GM13976 (cell line): ENCODE measurements around the gene HOXA10.

ENCODE experiments used
- DNase-seq: peaks from one replicate; pipeline ENCODE4 v3.0.0; 2012; ENCODE audit warnings: low spot score
- in situ Hi-C: fragments of 300-500 bp; cut with MboI; formaldehyde crosslinking; loops from one replicate; pipeline ENCODE4 v1.12.0; 2022; ENCODE audit warnings: low sequenced_read_pairs, mixed read lengths, inconsistent platforms; ENCODE audit not compliant: unreplicated experiment
- TF ChIP-seq, protein P1 (sequence below): IDR thresholded peaks from 2 replicates; pipeline ENCODE4 v1.5.1; 2012; ENCODE audit warnings: borderline replicate concordance, mild to moderate bottlenecking; ENCODE audit not compliant: insufficient read depth; ENCODE audit errors: extremely low read depth, missing control alignments, control extremely low read depth

The HOXA10 gene

DNA sequence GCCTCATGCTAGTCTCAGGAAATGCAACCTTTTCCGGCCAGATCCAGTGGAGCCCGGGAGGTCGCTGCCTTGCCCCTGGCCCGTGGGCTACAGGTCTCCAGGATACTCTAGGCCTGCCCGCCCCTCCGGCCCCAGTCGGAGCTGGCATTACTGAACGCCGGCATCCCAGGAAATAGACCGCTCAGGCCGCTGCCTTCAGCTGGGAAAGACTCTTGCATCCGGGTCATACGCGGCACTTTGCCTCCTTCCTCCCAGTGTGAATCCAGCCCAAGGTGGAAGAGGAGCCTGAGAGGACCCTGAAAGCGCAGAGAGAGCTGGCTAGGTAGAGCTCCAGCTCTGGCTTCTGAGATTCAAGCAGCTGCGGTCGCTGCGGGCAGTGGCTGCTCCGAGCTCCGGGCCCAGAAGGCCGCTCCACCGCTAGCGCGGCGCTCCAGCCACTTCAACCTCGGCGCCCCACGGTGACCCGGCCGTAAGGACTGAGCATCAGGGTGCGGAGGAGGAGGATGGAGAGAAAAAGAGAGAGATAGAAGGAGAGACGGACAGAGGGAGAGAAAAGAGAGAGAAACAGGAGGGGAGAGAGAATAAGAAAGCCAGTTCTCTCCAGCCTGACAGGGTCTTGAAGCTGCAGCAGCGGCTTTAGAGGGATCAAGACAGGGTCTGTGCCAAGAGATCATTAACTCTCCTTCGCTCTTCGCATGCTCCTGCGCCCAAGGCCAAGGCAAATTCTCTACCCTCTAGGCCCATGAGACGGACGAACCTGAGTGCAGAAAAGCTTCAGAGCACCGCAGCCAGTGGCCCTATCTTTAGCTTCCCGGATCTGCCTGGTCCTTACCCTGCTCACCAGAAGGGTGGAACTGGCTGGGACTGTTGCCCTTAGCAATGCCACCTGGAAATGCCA, 1.8 kb upstream of the HOXA10 start:
- TF ChIP-seq, protein P1, sequence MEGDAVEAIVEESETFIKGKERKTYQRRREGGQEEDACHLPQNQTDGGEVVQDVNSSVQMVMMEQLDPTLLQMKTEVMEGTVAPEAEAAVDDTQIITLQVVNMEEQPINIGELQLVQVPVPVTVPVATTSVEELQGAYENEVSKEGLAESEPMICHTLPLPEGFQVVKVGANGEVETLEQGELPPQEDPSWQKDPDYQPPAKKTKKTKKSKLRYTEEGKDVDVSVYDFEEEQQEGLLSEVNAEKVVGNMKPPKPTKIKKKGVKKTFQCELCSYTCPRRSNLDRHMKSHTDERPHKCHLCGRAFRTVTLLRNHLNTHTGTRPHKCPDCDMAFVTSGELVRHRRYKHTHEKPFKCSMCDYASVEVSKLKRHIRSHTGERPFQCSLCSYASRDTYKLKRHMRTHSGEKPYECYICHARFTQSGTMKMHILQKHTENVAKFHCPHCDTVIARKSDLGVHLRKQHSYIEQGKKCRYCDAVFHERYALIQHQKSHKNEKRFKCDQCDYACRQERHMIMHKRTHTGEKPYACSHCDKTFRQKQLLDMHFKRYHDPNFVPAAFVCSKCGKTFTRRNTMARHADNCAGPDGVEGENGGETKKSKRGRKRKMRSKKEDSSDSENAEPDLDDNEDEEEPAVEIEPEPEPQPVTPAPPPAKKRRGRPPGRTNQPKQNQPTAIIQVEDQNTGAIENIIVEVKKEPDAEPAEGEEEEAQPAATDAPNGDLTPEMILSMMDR: no peak
- no peak for DNase-seq
- in situ Hi-C loops: no loop called here

DNA sequence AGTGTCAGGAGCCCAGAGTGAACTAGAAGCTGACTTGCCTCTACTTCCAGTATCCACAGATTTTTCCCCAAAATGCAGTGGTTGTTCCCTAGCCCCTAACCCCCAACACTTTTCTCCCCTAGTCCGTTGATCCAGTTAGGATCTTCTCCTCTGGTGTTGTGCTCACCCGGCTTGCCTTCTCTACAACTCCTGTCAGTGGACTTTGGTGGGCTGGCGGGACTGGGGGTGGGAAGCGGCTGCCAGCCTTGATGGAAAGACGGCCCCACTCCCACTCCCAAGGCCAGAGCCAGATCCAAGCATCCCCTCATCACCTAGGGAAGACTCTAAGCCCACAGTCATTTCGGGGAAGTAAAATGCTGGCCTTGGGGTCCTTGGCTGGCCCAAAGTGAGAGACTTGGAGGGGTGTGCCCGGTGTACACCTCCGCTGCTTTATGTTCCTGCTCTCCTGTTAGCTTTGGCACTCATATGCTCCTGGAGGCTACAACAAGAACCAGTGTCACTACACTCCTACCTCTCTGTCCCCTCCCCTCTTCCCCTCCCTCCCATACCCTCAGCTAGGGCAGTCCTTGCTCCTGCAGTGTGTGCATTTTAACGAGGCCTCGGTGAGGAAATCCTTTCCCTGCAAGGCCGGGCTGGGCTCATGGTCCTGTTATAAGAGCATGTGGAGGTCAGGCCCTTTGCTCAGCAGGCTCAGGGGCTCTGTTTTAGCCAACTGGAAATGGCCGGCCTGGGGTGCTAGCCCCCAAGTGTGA, 930 bp upstream of the HOXA10 start:
- in situ Hi-C loops: loop anchor here (25.0 kb wide), 1 partner anchor 663 kb away; no protein-coding TSS in a partner anchor
- TF ChIP-seq, protein P1: no peak
- DNase-seq: no peak

DNA sequence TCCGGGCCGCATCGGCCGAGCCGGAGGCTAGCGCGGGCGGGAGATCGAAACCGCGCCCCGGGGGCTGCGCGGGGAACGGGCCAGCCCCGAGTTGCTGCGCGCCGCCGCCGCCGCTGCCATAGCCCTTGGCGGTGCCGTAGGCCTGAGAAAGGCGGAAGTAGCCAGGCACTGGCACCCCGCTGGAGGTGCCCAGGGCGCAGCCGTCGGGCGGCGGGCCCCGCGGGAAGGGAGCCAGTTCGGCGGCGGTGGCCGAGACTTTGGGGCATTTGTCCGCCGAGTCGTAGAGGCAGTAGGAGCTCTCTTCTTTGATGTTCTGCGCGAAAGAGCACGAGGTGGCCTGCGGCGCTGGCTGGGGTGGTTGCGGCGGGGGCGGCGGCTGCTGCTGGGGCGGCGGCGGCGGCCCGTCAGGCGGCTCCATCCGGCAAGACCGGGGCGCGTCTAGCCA, 587 bp downstream of the HOXA10 start:
- TF ChIP-seq, protein P1: no peak
- in situ Hi-C loops: loop anchor here (25.0 kb wide), 1 partner anchor 661 kb away; no protein-coding TSS in a partner anchor
- DNase-seq: no peak

DNA sequence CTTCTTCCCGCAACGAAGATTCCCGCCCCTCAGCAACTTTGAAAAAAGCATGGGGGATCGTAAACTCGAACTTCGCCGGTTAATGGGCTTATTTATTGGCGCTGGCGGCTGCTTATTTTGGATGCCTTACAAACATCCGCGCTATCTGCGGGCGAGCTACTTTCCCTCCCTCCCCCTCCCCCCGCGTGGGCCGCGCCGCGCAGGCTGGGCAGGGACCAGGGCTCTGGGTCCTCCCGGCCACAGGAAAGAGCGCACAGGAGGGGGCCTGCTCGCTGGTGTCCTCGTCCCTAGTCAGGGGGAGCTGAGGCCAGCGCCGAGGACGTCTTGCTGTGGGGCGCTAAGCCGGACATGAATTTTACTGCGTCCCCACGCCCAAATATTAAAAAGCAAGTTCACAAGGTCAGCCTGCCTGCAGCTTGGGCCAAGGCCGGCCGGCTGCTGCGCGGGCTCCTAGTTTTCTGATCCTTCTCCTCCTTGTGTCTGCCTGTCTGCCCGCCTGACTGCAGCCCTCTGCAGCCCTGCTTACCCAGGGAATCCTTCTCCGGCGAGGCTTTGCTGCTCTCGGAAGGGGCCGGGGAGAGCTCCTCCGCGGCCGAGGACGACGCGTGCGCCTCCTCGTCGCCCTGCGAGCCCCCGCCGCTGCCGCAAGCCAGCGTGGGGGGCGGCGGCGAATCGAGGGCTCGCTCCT, 1.2 kb downstream of the HOXA10 start:
- in situ Hi-C loops: loop anchor here (25.0 kb wide), 1 partner anchor 661 kb away; no protein-coding TSS in a partner anchor
- no peak for DNase-seq
- TF ChIP-seq, protein P1: no peak

DNA sequence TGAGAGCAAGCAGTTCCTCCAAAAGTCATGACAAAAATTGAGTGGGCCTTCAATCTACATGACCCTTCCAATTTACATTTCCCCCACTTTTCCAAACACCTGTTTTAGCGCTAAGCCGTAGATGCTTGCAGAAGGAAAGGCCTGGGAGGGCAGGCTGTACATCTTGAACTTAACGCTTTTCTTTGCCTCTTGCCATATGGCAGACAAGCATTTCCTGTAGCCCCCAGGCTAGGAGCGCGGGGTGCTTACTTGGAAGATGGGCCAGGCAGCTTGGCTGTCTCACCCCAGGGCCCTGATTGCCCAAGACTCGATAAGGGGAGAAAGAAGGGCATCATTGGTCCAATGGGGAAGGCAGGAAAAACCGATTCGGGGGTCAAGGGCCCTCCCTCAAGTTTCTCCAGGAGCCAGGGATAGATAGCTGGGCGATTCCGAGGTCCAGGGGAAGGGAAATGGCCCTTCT, 1.8 kb downstream of the HOXA10 start:
- TF ChIP-seq, protein P1: no peak
- in situ Hi-C loops: loop anchor here (25.0 kb wide), 1 partner anchor 660 kb away; no protein-coding TSS in a partner anchor
- no peak for DNase-seq

DNA sequence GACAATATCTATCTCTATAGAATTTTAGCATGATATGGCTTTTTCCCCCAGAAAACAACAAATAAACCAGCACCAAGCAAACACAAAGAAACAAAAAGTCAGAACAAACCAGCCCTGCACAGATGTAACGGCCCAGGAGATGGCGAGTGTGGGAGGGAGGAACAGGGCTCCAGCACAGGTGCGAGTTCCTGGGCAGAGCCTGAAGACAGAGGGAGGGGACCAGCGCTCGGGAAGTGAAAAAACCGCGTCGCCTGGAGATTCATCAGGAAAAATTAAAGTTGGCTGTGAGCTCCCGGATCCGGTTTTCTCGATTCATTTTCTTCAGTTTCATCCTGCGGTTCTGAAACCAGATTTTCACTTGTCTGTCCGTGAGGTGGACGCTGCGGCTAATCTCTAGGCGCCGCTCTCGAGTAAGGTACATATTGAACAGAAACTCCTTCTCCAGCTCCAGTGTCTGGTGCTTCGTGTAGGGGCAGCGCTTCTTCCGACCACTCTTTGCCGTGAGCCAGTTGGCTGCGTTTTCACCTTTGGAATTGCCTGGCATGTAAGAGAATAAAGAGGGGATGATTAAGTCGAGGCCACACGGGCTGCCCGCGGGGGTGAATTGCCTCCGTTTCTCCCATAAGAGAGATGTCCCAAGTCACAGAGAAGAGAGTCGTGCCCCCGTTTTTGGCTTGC, 2.3 kb downstream of the HOXA10 start:
- TF ChIP-seq, protein P1: no peak

More for the DNA sequence above, 2.3 kb downstream of the HOXA10 start:
- in situ Hi-C loops: loop anchor here (25.0 kb wide), 1 partner anchor 659 kb away; no protein-coding TSS in a partner anchor
- no peak for DNase-seq
